MCF 10A (cell line): ENCODE data around the gene IL17RC. TPM values are rescaled to one million over a fixed set of nuclear protein-coding genes. Genes with fewer than 3 reads are reported as not detected.

Experiments
- BruUV-seq: library from RNA; stranded (reverse); fragments of 400-500 nt; replicated peaks from 2 replicates; lab custom pipeline; 2021; lab: Mats Ljungman, UMichigan
- CTCF ChIA-PET: fragments of 300-600 bp; sonication (Branson Sonifier 250); formaldehyde crosslinking; extraction: SDS; loops from one replicate; lab custom pipeline; 2021; ENCODE audit warnings: antibody characterized with exemption, inconsistent platforms; lab: Yijun Ruan, JAX
- POLR2A ChIA-PET: fragments of 300-600, 350-650 bp; sonication (Branson Sonifier 250); formaldehyde crosslinking; extraction: SDS; loops from one replicate; lab custom pipeline; 2020; ENCODE audit warnings: antibody characterized with exemption, inconsistent platforms; lab: Yijun Ruan, JAX
- DNase-seq: peaks from one replicate; pipeline ENCODE4 v3.0.0-alpha.2; 2018; ENCODE audit not compliant: unreplicated experiment
- H3K27ac Mint-ChIP-seq: one replicate; pipeline ENCODE4 v1.8.0; 2022; ENCODE audit warnings: mild to moderate bottlenecking, low read depth, mixed read lengths; ENCODE audit not compliant: unreplicated experiment
- H3K27me3 Mint-ChIP-seq: one replicate; pipeline ENCODE4 v1.8.0; 2022; ENCODE audit warnings: mixed read lengths; ENCODE audit not compliant: insufficient read depth, unreplicated experiment
- H3K36me3 Mint-ChIP-seq: one replicate; pipeline ENCODE4 v1.8.0; 2022; ENCODE audit warnings: mild to moderate bottlenecking, moderate library complexity, mixed read lengths; ENCODE audit not compliant: insufficient read depth, unreplicated experiment
- H3K4me1 Mint-ChIP-seq: one replicate; pipeline ENCODE4 v1.8.0; 2022; ENCODE audit warnings: mixed read lengths; ENCODE audit not compliant: insufficient read depth, unreplicated experiment
- H3K4me3 Mint-ChIP-seq: one replicate; pipeline ENCODE4 v1.8.0; 2022; ENCODE audit warnings: mild to moderate bottlenecking, moderate library complexity, mixed read lengths; ENCODE audit not compliant: unreplicated experiment
- H3K9me3 Mint-ChIP-seq: one replicate; pipeline ENCODE4 v1.8.0; 2022; ENCODE audit warnings: mixed read lengths; ENCODE audit not compliant: unreplicated experiment
- CTCF ChIP-seq: fragments of 200-600 bp; IDR thresholded peaks from one replicate; pipeline ENCODE4 v1.8.0; 2022; ENCODE audit warnings: antibody characterized with exemption, mild to moderate bottlenecking; ENCODE audit not compliant: unreplicated experiment
- intact Hi-C: fragments of 100-400 bp; cut with micrococcal nuclease; formaldehyde crosslinking; loops from 2 replicates; pipeline ENCODE4 v1.14.1; 2022
- total RNA-seq: library from RNA; stranded (reverse); gene quantifications from 2 replicates; pipeline ENCODE4 v1.2.3, GENCODE V29; 2022

IL17RC gene
- total RNA-seq, 1 experiment from 2014 or later, result 25.7 TPM

DNA sequence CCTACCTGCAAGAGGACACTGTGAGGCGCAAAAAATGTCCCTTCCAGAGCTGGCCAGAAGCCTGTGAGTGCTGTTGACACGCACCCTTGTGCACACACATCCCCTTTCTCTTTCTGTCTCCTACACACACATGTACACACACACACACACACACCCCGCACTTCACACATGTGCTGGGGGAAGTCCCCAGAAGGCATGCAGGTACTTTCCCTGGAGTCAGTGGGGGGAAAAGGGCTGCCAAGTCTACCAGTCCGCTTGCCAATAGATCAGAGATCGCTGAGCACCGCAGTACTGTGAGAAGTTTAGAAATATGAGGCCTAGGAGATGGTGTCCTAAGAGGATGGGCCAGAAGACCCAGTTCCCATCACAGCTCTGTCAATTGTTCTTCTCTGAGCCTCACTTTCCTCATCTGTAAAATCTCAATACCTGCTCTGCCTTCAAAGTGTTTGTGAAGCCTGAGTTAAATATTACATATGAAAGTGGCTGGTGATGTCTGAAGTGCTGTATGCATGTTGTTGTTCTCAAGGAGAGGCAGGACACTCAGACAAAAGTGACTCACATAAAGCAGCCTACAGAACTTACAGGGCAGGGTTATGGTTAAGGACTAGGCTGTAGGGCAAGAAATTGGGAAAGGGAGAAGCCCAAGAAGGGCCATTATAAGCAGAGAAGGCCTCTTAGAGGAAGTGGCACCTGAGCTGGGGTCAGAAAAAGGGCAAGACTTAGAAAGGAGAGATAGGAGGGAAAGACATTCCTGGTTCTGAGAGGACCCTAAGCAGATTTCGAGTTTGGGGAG lies 7.5 kb upstream of the IL17RC start:
- intact Hi-C loops, result no loop called here
- ChIA-PET CTCF (interaction anchor here (1.2 kb wide), 1 partner anchor 22 kb away, joined by 4 read pairs; no protein-coding TSS in a partner anchor), POLR2A (interaction anchor here (0.6 to 2.2 kb wide), 4 partner anchors 12 to 37 kb away, joined by 3 to 7 read pairs (median 4); partner anchors contain the start of gene JAGN1)
- Mint-ChIP-seq H3K27me3 (no peaks in the 10 kb centered on the region), H3K4me1 (peaks cover 14% of the 10 kb centered on the region), H3K27ac (no peak overlapping the region), H3K36me3 (peaks cover 12% of the 10 kb centered on the region), H3K4me3 (no peak overlapping the region), H3K9me3 (no peaks in the 10 kb centered on the region)
- no TSS peak for BruUV-seq
- TF ChIP-seq CTCF, result no peak
- no peak for DNase-seq

GRCh38 chr3:9911863-9912262 lies 5.0 kb upstream of the IL17RC start:
- DNase-seq, result no peak
- POLR2A ChIA-PET, result interaction anchor here (0.6 to 8.4 kb wide), 18 partner anchors 9 to 281 kb away, joined by 3 to 98 read pairs (median 7); partner anchors contain the start of genes ARPC4, CRELD1, IL17RE and JAGN1
- intact Hi-C loops, result no loop called here
- peaks cover 14% of the 10 kb centered on the region for H3K4me1 Mint-ChIP-seq
- no peak overlapping the region for H3K27ac Mint-ChIP-seq
- no peaks in the 10 kb centered on the region for H3K27me3 Mint-ChIP-seq
- no TSS peak for BruUV-seq
- no peak for TF ChIP-seq CTCF
- no peaks in the 10 kb centered on the region for H3K9me3 Mint-ChIP-seq
- no peak overlapping the region for H3K4me3 Mint-ChIP-seq
- CTCF ChIA-PET, result interaction anchor here (0.6 to 3.9 kb wide), 10 partner anchors 8 to 63 kb away, joined by 3 to 21 read pairs (median 5); partner anchors contain the start of genes CRELD1 and IL17RE
- peaks cover 7% of the 10 kb centered on the region for H3K36me3 Mint-ChIP-seq

GRCh38 chr3:9912294-9912935 lies 4.5 kb upstream of the IL17RC start:
- POLR2A ChIA-PET, result interaction anchor here (0.7 to 8.4 kb wide), 21 partner anchors 10 to 281 kb away, joined by 3 to 98 read pairs (median 6); partner anchors contain the start of genes ARPC4, CRELD1, IL17RE and JAGN1
- CTCF ChIA-PET, result interaction anchor here (0.6 to 3.9 kb wide), 16 partner anchors 9 to 196 kb away, joined by 3 to 21 read pairs (median 4); partner anchors contain the start of gene IL17RE
- no peaks in the 10 kb centered on the region for H3K27me3 Mint-ChIP-seq
- no peak overlapping the region for H3K4me3 Mint-ChIP-seq
- BruUV-seq, result no TSS peak
- no peak for TF ChIP-seq CTCF
- peaks cover 19% of the 10 kb centered on the region for H3K4me1 Mint-ChIP-seq
- H3K36me3 Mint-ChIP-seq, result peaks cover 11% of the 10 kb centered on the region
- intact Hi-C loops, result no loop called here
- H3K9me3 Mint-ChIP-seq, result no peaks in the 10 kb centered on the region
- peak; percentile 33 for DNase-seq
- no peak overlapping the region for H3K27ac Mint-ChIP-seq
